Liver (tissue), 9 donors: ENCODE data around the gene ELAVL1. TPM values are rescaled to one million over a fixed set of nuclear protein-coding genes. Genes with fewer than 3 reads are reported as not detected.

Experiments used
- DNase-seq: peaks from one replicate; pipeline ENCODE4 v3.0.0-alpha.2; 2017; ENCODE audit warnings: low spot score
- H3K27ac ChIP-seq, 2 donors: one replicate each; pipeline ENCODE4 v1.7.0; 2013; ENCODE audit warnings: inconsistent platforms in 2 of 2, low read length in 2 of 2, control low read depth in 1 of 2, low read depth in 1 of 2, mild to moderate bottlenecking in 1 of 2
- H3K27me3 ChIP-seq, 4 donors: one replicate each; pipeline versions ENCODE4 v1.6.1 to v1.7.0; 2013; ENCODE audit warnings: low read length in 3 of 4, inconsistent platforms in 1 of 4, mild to moderate bottlenecking in 1 of 4, moderate library complexity in 1 of 4; ENCODE audit not compliant: control insufficient read depth in 4 of 4, insufficient read depth in 4 of 4
- H3K36me3 ChIP-seq, 4 donors: one replicate each; pipeline versions ENCODE4 v1.6.1 to v1.7.0; 2013; ENCODE audit warnings: low read length in 3 of 4, mild to moderate bottlenecking in 3 of 4, low read depth in 1 of 4, moderate library complexity in 1 of 4; ENCODE audit not compliant: control insufficient read depth in 4 of 4, insufficient read depth in 3 of 4
- H3K4me1 ChIP-seq, 4 donors: one replicate each; pipeline versions ENCODE4 v1.6.1 to v1.7.0; 2013; ENCODE audit warnings: low read length in 3 of 4, mild to moderate bottlenecking in 3 of 4, moderate library complexity in 1 of 4; ENCODE audit not compliant: control insufficient read depth in 4 of 4, insufficient read depth in 4 of 4
- H3K4me3 ChIP-seq, 3 donors: one replicate each; pipeline versions ENCODE4 v1.6.1 to v1.7.0; 2013; ENCODE audit warnings: low read length in 3 of 3, control low read depth in 1 of 3, low read depth in 1 of 3, mild to moderate bottlenecking in 1 of 3
- H3K9ac ChIP-seq, 2 donors: one replicate each; pipeline ENCODE4 v1.7.0; 2013; ENCODE audit warnings: low read length in 2 of 2, mild to moderate bottlenecking in 2 of 2, moderate library complexity in 2 of 2, control low read depth in 1 of 2, low read depth in 1 of 2
- H3K9me3 ChIP-seq, 4 donors: one replicate each; pipeline versions ENCODE4 v1.6.1 to v1.7.0; 2013; ENCODE audit warnings: low read length in 3 of 4; ENCODE audit not compliant: control insufficient read depth in 4 of 4
- ATF3 ChIP-seq: IDR thresholded peaks from 2 replicates; pipeline ENCODE4 v1.6.1; 2016; ENCODE audit warnings: antibody characterized with exemption
- EGR1 ChIP-seq, 2 donors: IDR thresholded peaks; 2 replicates each; pipeline ENCODE4 v1.6.1; 2016 to 2018; ENCODE audit warnings: antibody characterized with exemption in 2 of 2, low read depth in 2 of 2
- FOXA1 ChIP-seq: IDR thresholded peaks from 2 replicates; pipeline ENCODE4 v1.6.1; 2016; ENCODE audit warnings: antibody characterized with exemption
- FOXA2 ChIP-seq: IDR thresholded peaks from 2 replicates; pipeline ENCODE4 v1.6.1; 2016; ENCODE audit warnings: antibody characterized with exemption
- GABPA ChIP-seq, 2 donors: IDR thresholded peaks in 1 of 2; conservative IDR thresholded peaks in 1 of 2; 2 replicates each; pipeline ENCODE4 v1.6.1; 2016; ENCODE audit warnings: antibody characterized with exemption in 2 of 2, mild to moderate bottlenecking in 1 of 2, moderate library complexity in 1 of 2
- HNF4G ChIP-seq: IDR thresholded peaks from 2 replicates; pipeline ENCODE4 v1.6.1; 2016; ENCODE audit warnings: antibody characterized with exemption
- JUND ChIP-seq, 2 donors: IDR thresholded peaks; 2 replicates each; pipeline ENCODE4 v1.6.1; 2016; ENCODE audit warnings: antibody characterized with exemption in 2 of 2
- NR2F2 ChIP-seq: IDR thresholded peaks from 2 replicates; pipeline ENCODE4 v1.6.1; 2016; ENCODE audit warnings: antibody characterized with exemption
- RAD21 ChIP-seq, 2 donors: IDR thresholded peaks; 2 replicates each; pipeline ENCODE4 v1.6.1; 2016; ENCODE audit warnings: antibody characterized with exemption in 2 of 2, mild to moderate bottlenecking in 2 of 2
- REST ChIP-seq: IDR thresholded peaks from 2 replicates; pipeline ENCODE4 v1.6.1; 2016; ENCODE audit warnings: antibody characterized with exemption, mild to moderate bottlenecking
- RXRA ChIP-seq, 2 donors: IDR thresholded peaks; 2 replicates each; pipeline ENCODE4 v1.6.1; 2017 to 2018; ENCODE audit warnings: antibody characterized with exemption in 2 of 2, mild to moderate bottlenecking in 1 of 2
- SP1 ChIP-seq: IDR thresholded peaks from 2 replicates; pipeline ENCODE4 v1.6.1; 2018; ENCODE audit warnings: antibody characterized with exemption, mild to moderate bottlenecking
- TAF1 ChIP-seq: conservative IDR thresholded peaks from 2 replicates; pipeline ENCODE4 v1.6.1; 2016; ENCODE audit warnings: antibody characterized with exemption, mild to moderate bottlenecking
- YY1 ChIP-seq: IDR thresholded peaks from 2 replicates; pipeline ENCODE4 v1.6.1; 2016; ENCODE audit warnings: antibody characterized with exemption, mild to moderate bottlenecking
- ZBTB33 ChIP-seq: IDR thresholded peaks from 2 replicates; pipeline ENCODE4 v1.6.1; 2016; ENCODE audit warnings: antibody characterized with exemption
- WGBS: extraction: QIAGEN DNeasy Blood & Tissue Kit; methylation state at CpG from one replicate; pipeline ENCODE4 v1.1.7; 2013; 5-methylcytosine and 5-hydroxymethylcytosine counted together
- polyA plus RNA-seq, 2 donors: library from polyadenylated mRNA; stranded (reverse) in 1 of 2; unstranded in 1 of 2; fragments of 200-250 nt in 1 of 2; fragments of >200 nt in 1 of 2; fragmentation: Nextera tagmentation in 1 of 2; extraction: Ambion mirVana in 1 of 2; gene quantifications; one replicate each; pipeline versions ENCODE4 v1.2.1 to v1.2.3, GENCODE V29; 2013 to 2015
- total RNA-seq, 2 donors: library from RNA; depleted of rRNA; stranded (reverse); fragments of >200 nt; gene quantifications; one replicate each; pipeline ENCODE4 v1.2.3, GENCODE V29; 2014
- TF ChIP-seq, protein P1 (sequence below): IDR thresholded peaks from 2 replicates; pipeline ENCODE4 v1.6.1; 2016; ENCODE audit warnings: antibody characterized with exemption
- TF ChIP-seq, protein P2 (sequence below): fragments of 150-350 bp; IDR thresholded peaks from 2 replicates; pipeline ENCODE4 v1.5.1; 2017; ENCODE audit warnings: improper control_type of control experiment, low read depth, low read length; ENCODE audit not compliant: missing input control
- donor health status: healthy.
- donor health status: healthy.
- donor health status: healthy.
- donor health status: healthy.
- donor health status: healthy.

The ELAVL1 gene
- total and polyA plus RNA-seq, 4 donors = 14.4 to 33.7 (median 19.1) TPM

DNA sequence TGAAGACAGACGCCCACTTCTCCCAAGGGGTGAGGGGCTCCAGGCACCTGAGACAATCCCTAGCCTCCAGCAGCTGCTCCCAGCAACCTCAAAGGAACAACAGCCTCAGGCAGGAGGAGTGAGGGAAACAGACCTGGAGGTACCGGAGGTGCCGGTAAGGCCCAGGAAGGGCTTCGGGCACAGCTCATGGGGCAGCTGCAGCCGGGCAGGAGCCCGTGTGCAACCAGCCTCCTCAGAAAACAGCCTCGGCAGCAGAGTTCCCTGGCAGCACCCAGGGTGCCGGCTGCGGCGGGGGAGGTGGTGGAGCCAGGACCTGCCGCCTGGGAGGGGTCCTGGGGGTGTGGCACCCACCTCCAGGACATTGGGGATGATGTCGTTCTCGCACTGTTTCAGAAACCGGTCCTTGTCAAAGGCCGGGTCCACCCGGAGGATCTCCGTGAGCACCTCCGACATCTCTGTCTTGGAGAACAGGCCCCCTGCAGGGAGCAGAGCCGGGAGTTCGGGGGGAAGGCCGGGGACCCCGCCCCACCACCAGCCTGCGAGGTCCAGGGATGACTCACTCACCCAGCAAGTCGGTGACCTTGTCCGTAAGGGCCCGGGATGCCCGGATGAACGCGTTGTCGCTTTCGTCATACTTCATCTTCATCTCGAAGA, 73.0 kb downstream of the ELAVL1 start:
- H3K9ac ChIP-seq = no peak overlapping the region
- H3K36me3 ChIP-seq = peaks cover 13 to 46% (median 30%) of the 10 kb centered on the region in 4 donors

More for the DNA sequence above, 73.0 kb downstream of the ELAVL1 start:
- Histone ChIP-seq H3K4me3 (no peak overlapping the region), H3K9me3 (no peaks in the 10 kb centered on the region), H3K27me3 (no peaks in the 10 kb centered on the region), H3K27ac (no peak overlapping the region), H3K4me1 (peaks cover 0 to 4% (median 1%) of the 10 kb centered on the region in 4 donors)
- DNase-seq = no peak
- TF ChIP-seq JUND (IDR thresholded peaks at IDR 0.05) (no peak), SP1 (no peak), ZBTB33 (no peak), GABPA (IDR thresholded peaks at IDR 0.05 in 1 of 2, conservative IDR thresholded peaks at IDR 0.05 in 1 of 2) (no peak), TAF1 (no peak), ATF3 (no peak), RXRA (IDR thresholded peaks at IDR 0.05) (no peak), REST (no peak), YY1 (no peak), RAD21 (IDR thresholded peaks at IDR 0.05) (no peak), FOXA2 (no peak), NR2F2 (no peak), EGR1 (IDR thresholded peaks at IDR 0.05; ENCODE audit: low read depth in 2 of 2) (no peak), FOXA1 (no peak), HNF4G (no peak)
- TF ChIP-seq, protein P1, sequence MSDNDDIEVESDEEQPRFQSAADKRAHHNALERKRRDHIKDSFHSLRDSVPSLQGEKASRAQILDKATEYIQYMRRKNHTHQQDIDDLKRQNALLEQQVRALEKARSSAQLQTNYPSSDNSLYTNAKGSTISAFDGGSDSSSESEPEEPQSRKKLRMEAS = no peak
- TF ChIP-seq, protein P2, sequence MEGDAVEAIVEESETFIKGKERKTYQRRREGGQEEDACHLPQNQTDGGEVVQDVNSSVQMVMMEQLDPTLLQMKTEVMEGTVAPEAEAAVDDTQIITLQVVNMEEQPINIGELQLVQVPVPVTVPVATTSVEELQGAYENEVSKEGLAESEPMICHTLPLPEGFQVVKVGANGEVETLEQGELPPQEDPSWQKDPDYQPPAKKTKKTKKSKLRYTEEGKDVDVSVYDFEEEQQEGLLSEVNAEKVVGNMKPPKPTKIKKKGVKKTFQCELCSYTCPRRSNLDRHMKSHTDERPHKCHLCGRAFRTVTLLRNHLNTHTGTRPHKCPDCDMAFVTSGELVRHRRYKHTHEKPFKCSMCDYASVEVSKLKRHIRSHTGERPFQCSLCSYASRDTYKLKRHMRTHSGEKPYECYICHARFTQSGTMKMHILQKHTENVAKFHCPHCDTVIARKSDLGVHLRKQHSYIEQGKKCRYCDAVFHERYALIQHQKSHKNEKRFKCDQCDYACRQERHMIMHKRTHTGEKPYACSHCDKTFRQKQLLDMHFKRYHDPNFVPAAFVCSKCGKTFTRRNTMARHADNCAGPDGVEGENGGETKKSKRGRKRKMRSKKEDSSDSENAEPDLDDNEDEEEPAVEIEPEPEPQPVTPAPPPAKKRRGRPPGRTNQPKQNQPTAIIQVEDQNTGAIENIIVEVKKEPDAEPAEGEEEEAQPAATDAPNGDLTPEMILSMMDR = no peak
- whole genome bisulfite sequencing = 95% methylated on average over 32 of the region's 32 CpGs
